ENCODE data around the gene NCAM1. TPM values are rescaled to one million over a fixed set of nuclear protein-coding genes. Genes with fewer than 3 reads are reported as not detected.

NCAM1 gene
- total and polyA plus RNA-seq, 2 experiments from 2014 or later, result 0.76 to 1.6 TPM

DNA sequence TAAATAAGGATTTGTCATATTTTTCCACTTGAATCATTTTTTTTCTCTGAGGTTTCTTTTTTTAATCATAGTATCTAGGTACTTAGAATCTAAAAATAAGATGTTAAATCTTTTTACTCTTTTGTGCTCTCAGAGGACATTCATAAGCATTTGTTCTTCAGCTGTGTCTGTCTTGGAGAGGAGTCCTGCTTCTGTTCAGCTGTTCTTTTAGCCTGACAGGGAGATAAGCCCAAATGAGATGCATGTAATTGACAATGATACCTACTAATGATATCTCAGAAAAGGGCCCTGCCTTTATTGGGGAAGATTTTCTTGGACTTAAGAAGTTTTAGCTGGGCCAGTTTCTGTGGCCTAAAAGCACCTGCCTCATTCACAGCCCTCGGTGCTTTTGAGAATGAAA is 156.9 kb downstream of the NCAM1 start:
- no peaks in the 10 kb centered on the region for H3K79me2 ChIP-seq (replicated peaks; ENCODE audit: insufficient read depth)
- no peaks in the 10 kb centered on the region for H3F3A ChIP-seq (replicated peaks; ENCODE audit: low read depth)
- no peak overlapping the region for H3K27ac ChIP-seq (ENCODE audit: low read depth)
- Mint-ChIP-seq H3K27me3 (ENCODE audit: insufficient read depth, low read depth, poor library complexity) (peaks cover 1% of the 10 kb centered on the region), H3K4me3 (no peak overlapping the region), H3K36me3 (ENCODE audit: low read depth) (no peaks in the 10 kb centered on the region), H3K9me3 (no peaks in the 10 kb centered on the region), H3K4me1 (peaks cover 16% of the 10 kb centered on the region), H3K27ac (no peak overlapping the region)
- no peak overlapping the region for H3K4me3 ChIP-seq
- H3K36me3 ChIP-seq (ENCODE audit: insufficient read depth), result no peaks in the 10 kb centered on the region
- TF ChIP-seq EZH2 (IDR thresholded peaks at IDR 0.05; ENCODE audit: low read depth, unreplicated experiment), result no peak
- TF ChIP-seq ZNF462 (CRISPR knock-in tag; IDR thresholded peaks at IDR 0.05), result no peak
- no peak for TF ChIP-seq CTCF (conservative IDR thresholded peaks at IDR 0.05; ENCODE audit: low read depth in 2 of 2)
- no peak for TF ChIP-seq JUNB (IDR thresholded peaks at IDR 0.05; ENCODE audit: unreplicated experiment)
- TF ChIP-seq, protein P1, sequence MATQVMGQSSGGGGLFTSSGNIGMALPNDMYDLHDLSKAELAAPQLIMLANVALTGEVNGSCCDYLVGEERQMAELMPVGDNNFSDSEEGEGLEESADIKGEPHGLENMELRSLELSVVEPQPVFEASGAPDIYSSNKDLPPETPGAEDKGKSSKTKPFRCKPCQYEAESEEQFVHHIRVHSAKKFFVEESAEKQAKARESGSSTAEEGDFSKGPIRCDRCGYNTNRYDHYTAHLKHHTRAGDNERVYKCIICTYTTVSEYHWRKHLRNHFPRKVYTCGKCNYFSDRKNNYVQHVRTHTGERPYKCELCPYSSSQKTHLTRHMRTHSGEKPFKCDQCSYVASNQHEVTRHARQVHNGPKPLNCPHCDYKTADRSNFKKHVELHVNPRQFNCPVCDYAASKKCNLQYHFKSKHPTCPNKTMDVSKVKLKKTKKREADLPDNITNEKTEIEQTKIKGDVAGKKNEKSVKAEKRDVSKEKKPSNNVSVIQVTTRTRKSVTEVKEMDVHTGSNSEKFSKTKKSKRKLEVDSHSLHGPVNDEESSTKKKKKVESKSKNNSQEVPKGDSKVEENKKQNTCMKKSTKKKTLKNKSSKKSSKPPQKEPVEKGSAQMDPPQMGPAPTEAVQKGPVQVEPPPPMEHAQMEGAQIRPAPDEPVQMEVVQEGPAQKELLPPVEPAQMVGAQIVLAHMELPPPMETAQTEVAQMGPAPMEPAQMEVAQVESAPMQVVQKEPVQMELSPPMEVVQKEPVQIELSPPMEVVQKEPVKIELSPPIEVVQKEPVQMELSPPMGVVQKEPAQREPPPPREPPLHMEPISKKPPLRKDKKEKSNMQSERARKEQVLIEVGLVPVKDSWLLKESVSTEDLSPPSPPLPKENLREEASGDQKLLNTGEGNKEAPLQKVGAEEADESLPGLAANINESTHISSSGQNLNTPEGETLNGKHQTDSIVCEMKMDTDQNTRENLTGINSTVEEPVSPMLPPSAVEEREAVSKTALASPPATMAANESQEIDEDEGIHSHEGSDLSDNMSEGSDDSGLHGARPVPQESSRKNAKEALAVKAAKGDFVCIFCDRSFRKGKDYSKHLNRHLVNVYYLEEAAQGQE (IDR thresholded peaks at IDR 0.05; ENCODE audit: unreplicated experiment), result no peak
- TF ChIP-seq EZH2phosphoT487 (IDR thresholded peaks at IDR 0.05; ENCODE audit: unreplicated experiment), result no peak
- no peak for TF ChIP-seq ZNF114 (CRISPR knock-in tag; IDR thresholded peaks at IDR 0.05)
- no peak for TF ChIP-seq STAT1 (IDR thresholded peaks at IDR 0.05; ENCODE audit: unreplicated experiment)
- TF ChIP-seq NANOG (IDR thresholded peaks at IDR 0.05; ENCODE audit: borderline replicate concordance), result no peak
- no peak for TF ChIP-seq POLR2AphosphoS5 (IDR thresholded peaks at IDR 0.05; ENCODE audit: low read depth)
- TF ChIP-seq ZNF331 (CRISPR knock-in tag; IDR thresholded peaks at IDR 0.05; ENCODE audit: low read depth), result no peak
- TF ChIP-seq CREB1 (CRISPR knock-in tag; IDR thresholded peaks at IDR 0.05; ENCODE audit: low read depth), result no peak
- TF ChIP-seq, protein P2, sequence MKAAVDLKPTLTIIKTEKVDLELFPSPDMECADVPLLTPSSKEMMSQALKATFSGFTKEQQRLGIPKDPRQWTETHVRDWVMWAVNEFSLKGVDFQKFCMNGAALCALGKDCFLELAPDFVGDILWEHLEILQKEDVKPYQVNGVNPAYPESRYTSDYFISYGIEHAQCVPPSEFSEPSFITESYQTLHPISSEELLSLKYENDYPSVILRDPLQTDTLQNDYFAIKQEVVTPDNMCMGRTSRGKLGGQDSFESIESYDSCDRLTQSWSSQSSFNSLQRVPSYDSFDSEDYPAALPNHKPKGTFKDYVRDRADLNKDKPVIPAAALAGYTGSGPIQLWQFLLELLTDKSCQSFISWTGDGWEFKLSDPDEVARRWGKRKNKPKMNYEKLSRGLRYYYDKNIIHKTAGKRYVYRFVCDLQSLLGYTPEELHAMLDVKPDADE (IDR thresholded peaks at IDR 0.05), result no peak
- ATAC-seq (no peak), DNase-seq (ENCODE audit: low spot score) (no peak)
- 0 out of 2 replicates have a peak, but pooled peaks cover 5% of the 10 kb centered on the region for H3K4me1 ChIP-seq (ENCODE audit: insufficient read depth)
- H2AFZ ChIP-seq, result no peak overlapping the region
- no peaks in the 10 kb centered on the region for H3K27me3 ChIP-seq (ENCODE audit: insufficient read depth)
- no peaks in the 10 kb centered on the region for H4K20me1 ChIP-seq (replicated peaks; ENCODE audit: insufficient read depth)
- no peaks in the 10 kb centered on the region for H3K9me2 ChIP-seq (ENCODE audit: insufficient read depth)
- H3K4me2 ChIP-seq, result no peak overlapping the region
